Ishikawa (cell line): ENCODE results near the gene GRIN2A.

Experiments used
- CEBPB ChIP-seq: IDR thresholded peaks from 2 replicates; pipeline ENCODE4 v1.6.1; 2012
- CREB1 ChIP-seq: IDR thresholded peaks from 2 replicates; pipeline ENCODE4 v1.6.1; 2012; ENCODE audit warnings: low read depth
- EGR1 ChIP-seq: IDR thresholded peaks from 2 replicates; pipeline ENCODE4 v1.6.1; 2012
- EP300 ChIP-seq: IDR thresholded peaks from 2 replicates; pipeline ENCODE4 v1.6.1; 2012; ENCODE audit warnings: borderline replicate concordance
- FOXM1 ChIP-seq: IDR thresholded peaks from 2 replicates; pipeline ENCODE4 v1.6.1; 2012; ENCODE audit warnings: low read depth, borderline replicate concordance
- NFIC ChIP-seq: IDR thresholded peaks from 2 replicates; pipeline ENCODE4 v1.6.1; 2012
- RAD21 ChIP-seq: IDR thresholded peaks from 2 replicates; pipeline ENCODE4 v1.6.1; 2012; ENCODE audit warnings: low read depth
- TAF1 ChIP-seq: IDR thresholded peaks from 2 replicates; pipeline ENCODE4 v1.6.1; 2012; ENCODE audit warnings: low read depth, mild to moderate bottlenecking
- TCF12 ChIP-seq: IDR thresholded peaks from 2 replicates; pipeline ENCODE4 v1.6.1; 2012; ENCODE audit warnings: low read depth
- TEAD4 ChIP-seq: IDR thresholded peaks from 2 replicates; pipeline ENCODE4 v1.6.1; 2012
- YY1 ChIP-seq: IDR thresholded peaks from 2 replicates; pipeline ENCODE4 v1.6.1; 2012; ENCODE audit warnings: low read depth
- ZBTB7A ChIP-seq: IDR thresholded peaks from 2 replicates; pipeline ENCODE4 v1.6.1; 2012; ENCODE audit warnings: low read depth
- TF ChIP-seq, protein P1 (sequence below): IDR thresholded peaks from 2 replicates; pipeline ENCODE4 v1.6.1; 2012
- TF ChIP-seq, protein P2 (sequence below): IDR thresholded peaks from 2 replicates; pipeline ENCODE4 v1.6.1; 2012
- TF ChIP-seq, protein P3 (sequence below): IDR thresholded peaks from 2 replicates; pipeline ENCODE4 v1.6.1; 2012; ENCODE audit warnings: low read depth, mild to moderate bottlenecking

Gene GRIN2A

DNA sequence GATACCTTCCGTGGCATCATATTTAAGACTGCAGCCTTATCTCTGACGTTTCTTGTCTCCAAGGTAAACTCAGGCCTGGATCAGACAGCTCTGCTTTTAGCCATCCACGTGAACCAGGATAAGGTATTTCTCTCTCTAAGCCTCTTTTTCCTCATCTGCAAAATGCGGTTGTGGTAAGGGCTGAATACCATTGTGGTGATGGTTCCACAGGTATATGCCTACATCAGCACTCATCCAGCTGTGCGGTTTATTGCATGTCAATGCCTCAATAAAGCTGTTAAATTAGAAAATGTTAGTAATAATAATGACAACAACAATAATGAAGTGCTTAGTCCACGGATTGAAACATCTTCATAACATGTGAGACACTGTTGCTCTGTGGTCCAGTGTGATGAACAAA, 104.4 kb downstream of the GRIN2A start:
- TF ChIP-seq, protein P1, sequence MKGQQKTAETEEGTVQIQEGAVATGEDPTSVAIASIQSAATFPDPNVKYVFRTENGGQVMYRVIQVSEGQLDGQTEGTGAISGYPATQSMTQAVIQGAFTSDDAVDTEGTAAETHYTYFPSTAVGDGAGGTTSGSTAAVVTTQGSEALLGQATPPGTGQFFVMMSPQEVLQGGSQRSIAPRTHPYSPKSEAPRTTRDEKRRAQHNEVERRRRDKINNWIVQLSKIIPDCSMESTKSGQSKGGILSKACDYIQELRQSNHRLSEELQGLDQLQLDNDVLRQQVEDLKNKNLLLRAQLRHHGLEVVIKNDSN: no peak
- TF ChIP-seq, protein P2, sequence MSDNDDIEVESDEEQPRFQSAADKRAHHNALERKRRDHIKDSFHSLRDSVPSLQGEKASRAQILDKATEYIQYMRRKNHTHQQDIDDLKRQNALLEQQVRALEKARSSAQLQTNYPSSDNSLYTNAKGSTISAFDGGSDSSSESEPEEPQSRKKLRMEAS: no peak
- TF ChIP-seq EGR1 (no peak), FOXM1 (no peak), TAF1 (no peak), TEAD4 (no peak), RAD21 (no peak), CREB1 (no peak), NFIC (no peak), YY1 (no peak), ZBTB7A (no peak), CEBPB (no peak), EP300 (no peak), TCF12 (no peak)
- TF ChIP-seq, protein P3, sequence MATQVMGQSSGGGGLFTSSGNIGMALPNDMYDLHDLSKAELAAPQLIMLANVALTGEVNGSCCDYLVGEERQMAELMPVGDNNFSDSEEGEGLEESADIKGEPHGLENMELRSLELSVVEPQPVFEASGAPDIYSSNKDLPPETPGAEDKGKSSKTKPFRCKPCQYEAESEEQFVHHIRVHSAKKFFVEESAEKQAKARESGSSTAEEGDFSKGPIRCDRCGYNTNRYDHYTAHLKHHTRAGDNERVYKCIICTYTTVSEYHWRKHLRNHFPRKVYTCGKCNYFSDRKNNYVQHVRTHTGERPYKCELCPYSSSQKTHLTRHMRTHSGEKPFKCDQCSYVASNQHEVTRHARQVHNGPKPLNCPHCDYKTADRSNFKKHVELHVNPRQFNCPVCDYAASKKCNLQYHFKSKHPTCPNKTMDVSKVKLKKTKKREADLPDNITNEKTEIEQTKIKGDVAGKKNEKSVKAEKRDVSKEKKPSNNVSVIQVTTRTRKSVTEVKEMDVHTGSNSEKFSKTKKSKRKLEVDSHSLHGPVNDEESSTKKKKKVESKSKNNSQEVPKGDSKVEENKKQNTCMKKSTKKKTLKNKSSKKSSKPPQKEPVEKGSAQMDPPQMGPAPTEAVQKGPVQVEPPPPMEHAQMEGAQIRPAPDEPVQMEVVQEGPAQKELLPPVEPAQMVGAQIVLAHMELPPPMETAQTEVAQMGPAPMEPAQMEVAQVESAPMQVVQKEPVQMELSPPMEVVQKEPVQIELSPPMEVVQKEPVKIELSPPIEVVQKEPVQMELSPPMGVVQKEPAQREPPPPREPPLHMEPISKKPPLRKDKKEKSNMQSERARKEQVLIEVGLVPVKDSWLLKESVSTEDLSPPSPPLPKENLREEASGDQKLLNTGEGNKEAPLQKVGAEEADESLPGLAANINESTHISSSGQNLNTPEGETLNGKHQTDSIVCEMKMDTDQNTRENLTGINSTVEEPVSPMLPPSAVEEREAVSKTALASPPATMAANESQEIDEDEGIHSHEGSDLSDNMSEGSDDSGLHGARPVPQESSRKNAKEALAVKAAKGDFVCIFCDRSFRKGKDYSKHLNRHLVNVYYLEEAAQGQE: no peak

DNA sequence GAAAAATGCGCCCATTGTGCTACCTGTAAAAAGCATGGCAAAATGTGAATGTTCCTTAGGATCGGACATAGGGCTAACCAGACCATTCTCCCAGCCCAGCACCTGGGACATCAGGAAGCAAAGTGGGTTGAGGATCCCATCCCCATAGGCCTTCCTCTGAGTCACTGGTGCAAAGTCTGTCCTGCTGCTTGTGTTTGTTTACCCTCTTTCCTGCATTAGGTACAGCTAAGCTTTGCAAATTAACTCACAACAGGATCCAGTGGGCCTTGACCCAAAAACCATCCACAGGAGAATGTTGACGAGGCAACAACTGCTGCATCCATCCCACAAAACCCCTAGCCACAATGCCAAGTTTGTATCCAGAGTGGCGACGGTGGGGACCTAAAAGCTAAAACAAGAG, 106.2 kb downstream of the GRIN2A start:
- TF ChIP-seq ZBTB7A: no peak
- TF ChIP-seq CEBPB: no peak
- no peak for TF ChIP-seq TCF12
- no peak for TF ChIP-seq EP300
- no peak for TF ChIP-seq EGR1

DNA sequence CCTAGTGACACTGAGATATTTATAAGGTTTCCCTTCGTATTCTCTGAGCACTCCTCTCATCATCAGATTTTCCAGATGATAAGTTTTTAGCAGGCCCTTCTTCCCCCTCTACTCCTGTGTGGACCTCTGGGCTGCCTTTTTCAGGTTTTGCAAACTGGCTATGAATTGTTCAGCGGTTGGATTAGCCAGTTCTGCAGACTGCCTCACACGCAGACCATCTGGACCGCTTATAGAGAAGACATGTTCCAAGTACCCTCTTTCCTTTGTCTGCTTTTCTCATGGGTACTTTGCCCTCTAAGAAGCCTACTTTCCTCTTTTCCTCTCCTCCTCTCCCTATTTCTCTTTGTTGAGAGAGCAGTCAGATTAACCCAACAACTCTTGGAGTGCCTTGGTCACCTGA, 111.6 kb downstream of the GRIN2A start:
- TF ChIP-seq TAF1 (no peak), RAD21 (no peak), NFIC (no peak), TCF12 (no peak), CREB1 (no peak), CEBPB (no peak), FOXM1 (no peak), ZBTB7A (no peak), EGR1 (no peak), YY1 (no peak), TEAD4 (no peak), EP300 (no peak)
- TF ChIP-seq, protein P3: no peak
- TF ChIP-seq, protein P1: no peak
- TF ChIP-seq, protein P2: no peak

DNA sequence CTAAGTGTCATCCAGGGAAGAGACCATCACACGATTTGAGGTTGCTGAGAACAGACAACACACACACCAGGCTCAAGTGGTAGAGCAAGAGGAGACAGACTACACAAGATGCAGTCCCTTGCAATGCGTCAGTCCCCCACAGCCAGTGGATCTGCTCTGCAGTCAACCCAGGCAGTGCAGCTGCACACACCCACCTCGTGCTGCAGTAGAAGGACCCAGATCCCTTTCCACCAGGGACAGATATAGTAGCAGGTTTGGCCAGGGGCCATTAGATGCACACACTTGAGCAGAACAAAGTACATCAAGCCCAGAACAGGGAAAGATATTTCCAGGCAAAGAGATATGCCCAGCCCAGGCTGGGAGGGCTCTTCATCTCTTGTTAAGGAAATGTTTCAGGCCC, 112.9 kb downstream of the GRIN2A start:
- TF ChIP-seq EP300: no peak
- no peak for TF ChIP-seq TCF12
- TF ChIP-seq, protein P1: no peak
- TF ChIP-seq TAF1: no peak
- TF ChIP-seq TEAD4: no peak
- no peak for TF ChIP-seq FOXM1
- no peak for TF ChIP-seq CREB1
- TF ChIP-seq ZBTB7A: no peak
- no peak for TF ChIP-seq YY1
- TF ChIP-seq, protein P2: no peak
- TF ChIP-seq EGR1: no peak
- TF ChIP-seq, protein P3: no peak
- TF ChIP-seq CEBPB: no peak
- TF ChIP-seq RAD21: no peak
- TF ChIP-seq NFIC: no peak
